Natural killer cell (primary cell): Measurements from ENCODE around the gene SLC2A1. TPM values are rescaled to one million over a fixed set of nuclear protein-coding genes. Genes with fewer than 3 reads are reported as not detected.

Source experiments
- ATAC-seq, 3 donors: fragments of 150-1000 bp in 2 of 3; fragments of 200-7000 bp in 1 of 3; cut with Tn5 transposase; 1 replicate in 1 of 3; 2 replicates in 2 of 3; pipeline ENCODE4 v1.10.0; 2021; ENCODE audit warnings: mild to moderate bottlenecking in 2 of 3, moderate library complexity in 2 of 3
- DNase-seq, 2 donors: peaks; one replicate each; pipeline versions ENCODE4 v3.0.0 to v3.0.0-alpha.2; 2013 to 2021; ENCODE audit warnings: mixed read lengths in 1 of 2
- H3K27ac ChIP-seq: one replicate; pipeline ENCODE4 v1.5.1; 2013; ENCODE audit warnings: mild to moderate bottlenecking, low read length
- H3K27me3 ChIP-seq: one replicate; pipeline ENCODE4 v1.6.1; 2013; ENCODE audit warnings: low read length; ENCODE audit not compliant: control insufficient read depth, insufficient read depth
- H3K36me3 ChIP-seq: one replicate; pipeline ENCODE4 v1.6.1; 2013; ENCODE audit warnings: low read length; ENCODE audit not compliant: control insufficient read depth, insufficient read depth
- H3K4me1 ChIP-seq: one replicate; pipeline ENCODE4 v1.6.1; 2013; ENCODE audit warnings: low read length; ENCODE audit not compliant: control insufficient read depth, insufficient read depth
- H3K4me3 ChIP-seq: one replicate; pipeline ENCODE4 v1.5.1; 2013; ENCODE audit warnings: low read length
- H3K9me3 ChIP-seq: one replicate; pipeline ENCODE4 v1.6.1; 2013; ENCODE audit warnings: low read length; ENCODE audit not compliant: control insufficient read depth, insufficient read depth
- H3K27ac Mint-ChIP-seq, 2 donors: one replicate each; pipeline ENCODE4 v1.8.0; 2022; ENCODE audit warnings: mild to moderate bottlenecking in 2 of 2, mixed read lengths in 2 of 2, moderate library complexity in 1 of 2
- H3K27me3 Mint-ChIP-seq, 2 donors: one replicate each; pipeline ENCODE4 v1.8.0; 2022; ENCODE audit warnings: low read depth in 2 of 2, mixed read lengths in 2 of 2
- H3K36me3 Mint-ChIP-seq: one replicate; pipeline ENCODE4 v1.8.0; 2022; ENCODE audit warnings: mixed read lengths
- H3K4me1 Mint-ChIP-seq, 2 donors: one replicate each; pipeline ENCODE4 v1.8.0; 2022; ENCODE audit warnings: mixed read lengths in 2 of 2
- H3K4me3 Mint-ChIP-seq: one replicate; pipeline ENCODE4 v1.8.0; 2022; ENCODE audit warnings: mild to moderate bottlenecking, moderate library complexity, mixed read lengths
- H3K9me3 Mint-ChIP-seq, 2 donors: one replicate each; pipeline ENCODE4 v1.8.0; 2022; ENCODE audit warnings: mixed read lengths in 2 of 2
- WGBS: methylation state at CpG from one replicate; pipeline ENCODE4 v1.1.7; 2013; ENCODE audit warnings: missing lambda C conversion rate; ENCODE audit not compliant: insufficient coverage; 5-methylcytosine and 5-hydroxymethylcytosine counted together
- intact Hi-C: fragments of 100-400 bp; cut with micrococcal nuclease; formaldehyde crosslinking; loops from one replicate; pipeline ENCODE4 v1.14.2; 2022
- total RNA-seq, 4 donors: library from RNA; stranded (reverse); fragments of 120-200 nt in 1 of 4; gene quantifications; one replicate each; pipeline versions ENCODE4 v1.2.3 to v1.2.4, GENCODE V29; 2013 to 2022
- TF ChIP-seq, protein P1 (sequence below): fragments of 200-600 bp; IDR thresholded peaks from one replicate; pipeline ENCODE4 v1.8.0; 2022; ENCODE audit warnings: antibody characterized with exemption

The SLC2A1 gene
- total RNA-seq, 3 donors from 2014 or later (not counting 1 experiment from before 2014, with no cell fraction given) = 94.7 to 143 (median 95.1) TPM

DNA sequence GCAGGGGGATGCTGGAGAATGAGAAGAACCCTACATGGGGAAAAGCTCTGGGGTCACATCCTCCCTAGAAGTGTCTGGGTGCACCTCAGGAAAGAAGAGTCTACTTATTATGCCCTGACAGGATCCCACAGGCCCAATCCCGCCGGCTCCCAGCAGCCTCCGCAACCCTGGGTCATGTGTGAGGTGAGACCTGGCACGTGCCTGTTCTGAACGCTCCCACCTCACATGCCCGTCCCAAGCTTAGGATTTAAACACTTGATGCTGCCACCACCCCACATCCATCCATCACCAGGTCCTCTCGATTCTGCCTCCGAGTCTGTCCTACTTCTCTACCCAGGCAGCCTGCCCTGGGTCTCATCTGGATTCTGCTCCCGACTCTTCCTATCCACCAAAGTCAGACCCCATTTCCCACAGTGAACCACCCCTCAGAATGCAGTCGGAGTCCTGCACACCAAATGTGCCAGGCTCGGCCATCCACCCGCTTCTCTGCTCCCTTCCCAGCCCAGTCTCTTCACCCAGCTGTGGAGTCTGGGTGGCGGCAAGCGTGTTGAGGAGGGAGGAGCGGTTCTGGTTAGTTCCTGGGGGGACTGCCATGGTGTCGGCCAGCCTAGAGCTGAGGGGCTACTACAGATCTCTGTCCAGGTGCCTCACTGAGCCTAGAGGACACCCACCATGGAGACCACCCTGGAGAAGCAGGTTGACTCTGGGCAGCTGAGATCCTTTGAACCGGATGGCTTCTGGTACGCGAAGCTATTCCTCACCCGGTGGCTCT lies 23.9 kb downstream of the SLC2A1 start:
- intact Hi-C loops = loop anchor here (10.0 kb wide), 2 partner anchors 470 to 1040 kb away; partner anchors contain the start of gene CCDC30
- peak overlapping the region; percentile 96 to 98 for H3K27ac Mint-ChIP-seq
- H3K4me3 Mint-ChIP-seq = peak overlapping the region; percentile 88
- no peaks in the 10 kb centered on the region for H3K36me3 Mint-ChIP-seq
- Histone ChIP-seq H3K27me3 (no peaks in the 10 kb centered on the region), H3K4me1 (peaks cover 100% of the 10 kb centered on the region), H3K36me3 (peaks cover 34% of the 10 kb centered on the region), H3K27ac (peak overlapping the region; percentile 92), H3K4me3 (no peak overlapping the region), H3K9me3 (no peaks in the 10 kb centered on the region)
- H3K9me3 Mint-ChIP-seq = no peaks in the 10 kb centered on the region
- H3K27me3 Mint-ChIP-seq = no peaks in the 10 kb centered on the region
- ATAC-seq = no peak
- no peak for DNase-seq
- TF ChIP-seq, protein P1, sequence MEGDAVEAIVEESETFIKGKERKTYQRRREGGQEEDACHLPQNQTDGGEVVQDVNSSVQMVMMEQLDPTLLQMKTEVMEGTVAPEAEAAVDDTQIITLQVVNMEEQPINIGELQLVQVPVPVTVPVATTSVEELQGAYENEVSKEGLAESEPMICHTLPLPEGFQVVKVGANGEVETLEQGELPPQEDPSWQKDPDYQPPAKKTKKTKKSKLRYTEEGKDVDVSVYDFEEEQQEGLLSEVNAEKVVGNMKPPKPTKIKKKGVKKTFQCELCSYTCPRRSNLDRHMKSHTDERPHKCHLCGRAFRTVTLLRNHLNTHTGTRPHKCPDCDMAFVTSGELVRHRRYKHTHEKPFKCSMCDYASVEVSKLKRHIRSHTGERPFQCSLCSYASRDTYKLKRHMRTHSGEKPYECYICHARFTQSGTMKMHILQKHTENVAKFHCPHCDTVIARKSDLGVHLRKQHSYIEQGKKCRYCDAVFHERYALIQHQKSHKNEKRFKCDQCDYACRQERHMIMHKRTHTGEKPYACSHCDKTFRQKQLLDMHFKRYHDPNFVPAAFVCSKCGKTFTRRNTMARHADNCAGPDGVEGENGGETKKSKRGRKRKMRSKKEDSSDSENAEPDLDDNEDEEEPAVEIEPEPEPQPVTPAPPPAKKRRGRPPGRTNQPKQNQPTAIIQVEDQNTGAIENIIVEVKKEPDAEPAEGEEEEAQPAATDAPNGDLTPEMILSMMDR = no peak
- WGBS = 71% methylated on average over 18 of the region's 20 CpGs
- H3K4me1 Mint-ChIP-seq = peaks cover 91 to 99% of the 10 kb centered on the region in 2 donors

DNA sequence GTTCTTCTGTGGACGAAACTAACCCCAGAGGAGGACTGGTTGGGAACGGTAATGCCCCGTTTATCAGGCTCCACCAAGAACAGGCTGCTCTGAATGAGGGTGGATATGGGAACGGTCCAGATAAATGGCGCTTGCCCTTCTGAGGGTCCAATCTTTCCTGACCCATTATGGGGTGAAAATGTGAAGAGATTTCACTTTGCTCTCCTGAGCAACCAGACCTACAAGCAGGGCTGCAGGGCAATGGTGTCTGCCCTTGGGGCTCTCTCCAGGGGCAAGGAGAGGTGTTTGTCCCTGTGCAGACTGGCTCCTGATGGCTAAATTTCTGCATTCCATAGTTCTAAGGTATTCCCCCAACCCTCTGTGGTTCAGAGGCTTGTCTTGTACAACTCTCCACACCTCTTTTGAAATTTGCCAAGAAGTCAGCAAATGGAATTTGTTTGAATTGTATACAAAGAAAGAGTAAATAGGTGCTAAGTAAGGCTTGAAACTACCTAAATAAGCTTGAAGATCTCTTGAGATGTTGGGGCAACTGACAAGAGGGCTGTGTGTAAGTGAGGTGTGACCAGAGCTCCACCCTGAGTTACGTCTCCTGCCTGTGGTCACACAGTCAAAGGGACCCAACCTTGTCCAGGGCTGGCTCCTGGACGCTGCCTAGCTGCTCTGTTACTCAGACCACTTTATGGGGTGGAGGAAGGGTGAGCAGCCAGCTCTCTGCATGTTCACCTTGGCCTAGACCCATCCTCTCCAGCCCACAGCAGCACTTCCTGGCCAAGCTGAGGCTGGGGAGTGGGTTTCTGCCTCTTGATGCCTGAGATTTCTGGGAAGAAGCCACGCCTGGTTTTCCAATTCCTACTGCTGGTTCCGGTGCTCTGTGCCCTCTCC lies 24.8 kb downstream of the SLC2A1 start:
- peaks cover 100% of the 10 kb centered on the region for H3K4me1 ChIP-seq
- H3K9me3 ChIP-seq = no peaks in the 10 kb centered on the region
- H3K36me3 ChIP-seq = peaks cover 37% of the 10 kb centered on the region
- H3K27ac Mint-ChIP-seq = peak overlapping the region; percentile 96 to 98
- no peaks in the 10 kb centered on the region for H3K36me3 Mint-ChIP-seq
- H3K9me3 Mint-ChIP-seq = no peaks in the 10 kb centered on the region
- no peaks in the 10 kb centered on the region for H3K27me3 Mint-ChIP-seq
- 77% methylated on average over 9 of the region's 9 CpGs for WGBS
- TF ChIP-seq, protein P1 = no peak
- no peak overlapping the region for H3K4me3 ChIP-seq
- H3K27ac ChIP-seq = peak overlapping the region; percentile 92
- DNase-seq = peak in 1 of 2 donors; percentile 14
- no peaks in the 10 kb centered on the region for H3K27me3 ChIP-seq
- H3K4me3 Mint-ChIP-seq = peak overlapping the region; percentile 88
- intact Hi-C loops = loop anchor here (10.0 kb wide), 2 partner anchors 469 to 1039 kb away; partner anchors contain the start of gene CCDC30
- no peak for ATAC-seq
- H3K4me1 Mint-ChIP-seq = peaks cover 90 to 100% of the 10 kb centered on the region in 2 donors

DNA sequence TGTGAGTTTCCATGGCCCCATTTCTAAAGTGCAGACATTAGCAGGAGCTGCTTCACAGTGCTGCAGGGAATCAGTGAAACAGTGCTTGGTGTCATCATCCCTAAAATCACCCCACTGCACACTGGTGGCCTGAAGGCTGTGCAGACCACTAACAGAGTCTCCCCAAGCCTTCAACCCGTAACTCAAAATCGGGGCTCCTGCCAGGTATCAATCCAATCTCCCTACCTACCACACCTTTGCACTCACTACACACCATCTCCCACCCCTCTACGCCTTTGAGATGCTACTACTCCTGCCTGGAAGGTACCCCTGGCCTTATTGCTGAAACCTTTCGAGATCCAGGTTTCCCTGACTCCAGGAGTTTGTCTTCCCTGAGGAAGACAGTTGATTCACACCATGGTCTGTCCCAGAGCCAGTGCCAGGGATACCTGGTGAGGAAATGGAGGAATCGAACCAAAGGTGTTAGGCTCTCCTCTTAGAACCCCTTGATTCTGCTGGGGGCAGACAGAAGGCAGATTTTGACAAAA lies 25.5 kb downstream of the SLC2A1 start:
- Histone ChIP-seq H3K27ac (peak overlapping the region; percentile 92), H3K4me1 (peaks cover 97% of the 10 kb centered on the region), H3K9me3 (no peaks in the 10 kb centered on the region), H3K36me3 (peaks cover 37% of the 10 kb centered on the region), H3K4me3 (no peak overlapping the region), H3K27me3 (no peaks in the 10 kb centered on the region)
- intact Hi-C loops = loop anchor here (10.0 kb wide), 2 partner anchors 468 to 1038 kb away; partner anchors contain the start of gene CCDC30
- peaks cover 90 to 100% of the 10 kb centered on the region in 2 donors for H3K4me1 Mint-ChIP-seq
- TF ChIP-seq, protein P1 = no peak
- no peak for ATAC-seq
- WGBS = 92% methylated on average over 5 of the region's 5 CpGs
- no peaks in the 10 kb centered on the region for H3K36me3 Mint-ChIP-seq
- H3K27ac Mint-ChIP-seq = peak overlapping the region; percentile 96 to 98
- no peaks in the 10 kb centered on the region for H3K27me3 Mint-ChIP-seq
- no peaks in the 10 kb centered on the region for H3K9me3 Mint-ChIP-seq
- H3K4me3 Mint-ChIP-seq = peak overlapping the region; percentile 88
- DNase-seq = peak in 1 of 2 donors; percentile 7
